A549 treated with AZD9567 at 1 μM for 4 hours (cell line): ENCODE data around the gene NAT10. TPM values are rescaled to one million over a fixed set of nuclear protein-coding genes. Genes with fewer than 3 reads are reported as not detected.

ENCODE experiments used
- total RNA-seq: library from RNA; stranded (reverse); fragments of 200-300 nt; extraction: Qiagen RNA extraction; gene quantifications from 5 replicates; pipeline ENCODE4 v1.2.3, GENCODE V29; 2022; ENCODE audit not compliant: insufficient read depth

Gene NAT10
- total RNA-seq = 49.9 to 53.9 TPM (median 50.7 TPM) in 5 replicates

GRCh38 chr11:34105079-34105956, at the start of gene NAT10:
Gene NAT10 (plus strand): TSS chr11:34105629. CDS start chr11:34108226, 2,597 bp downstream.

Other genes with a start within 250 kb of the NAT10 start
- gene LMO2, start 213.6 kb upstream of the NAT10 start, total RNA-seq = 0.48 to 1.2 TPM (median 0.84 TPM) in 4 of 5 replicates, not detected in the other
- gene CAPRIN1, start 53.9 kb upstream of the NAT10 start, total RNA-seq = 130 to 177 TPM (median 139 TPM) in 5 replicates